Gastroesophageal sphincter (tissue), 4 donors: ENCODE data around the gene FHIT. TPM values are rescaled to one million over a fixed set of nuclear protein-coding genes. Genes with fewer than 3 reads are reported as not detected.

Source experiments
- ATAC-seq: fragments of 150-250 bp; one replicate; pipeline ENCODE4 v1.9.1; 2016; ENCODE audit warnings: mild to moderate bottlenecking, moderate library complexity
- H3K27ac ChIP-seq, 4 donors: fragments of 200-600 bp; sonication (generic) in 3 of 4; 1 replicate in 3 of 4; 2 replicates in 1 of 4; pipeline ENCODE4 v1.5.1; 2016 to 2019
- H3K27me3 ChIP-seq: fragments of 200-600 bp; sonication (generic); one replicate; pipeline ENCODE4 v1.5.1; 2019
- H3K36me3 ChIP-seq, 2 donors: fragments of 200-600 bp; sonication (generic); one replicate each; pipeline ENCODE4 v1.5.1; 2019; ENCODE audit warnings: control low read depth in 1 of 2
- H3K4me1 ChIP-seq, 3 donors: fragments of 200-600 bp; sonication (generic); 1 replicate in 2 of 3; 2 replicates in 1 of 3; pipeline ENCODE4 v1.5.1; 2016 to 2019; ENCODE audit warnings: control low read depth in 2 of 3
- H3K4me3 ChIP-seq, 2 donors: fragments of 200-600 bp; sonication (generic); one replicate each; pipeline ENCODE4 v1.5.1; 2019; ENCODE audit warnings: mild to moderate bottlenecking in 1 of 2, moderate library complexity in 1 of 2
- H3K9me3 ChIP-seq, 3 donors: fragments of 200-600 bp; sonication (generic); one replicate each; pipeline ENCODE4 v1.5.1; 2017 to 2019; ENCODE audit warnings: control low read depth in 2 of 3
- CTCF ChIP-seq, 4 experiments: fragments of 200-600 bp in 2 of 4; fragments of 450-650 bp in 2 of 4; sonication (generic) in 1 of 4; IDR thresholded peaks; one replicate each; pipeline ENCODE4 v1.5.1; 2017 to 2019; ENCODE audit warnings: antibody characterized with exemption in 4 of 4, mild to moderate bottlenecking in 2 of 4, moderate library complexity in 2 of 4
- EP300 ChIP-seq: sonication (generic); formaldehyde crosslinking; IDR thresholded peaks from one replicate; pipeline ENCODE4 v1.6.1; 2017; ENCODE audit warnings: antibody characterized with exemption, mild to moderate bottlenecking
- POLR2A ChIP-seq, 2 donors: fragments of 450-650 bp; IDR thresholded peaks; one replicate each; pipeline ENCODE4 v1.6.1; 2017; ENCODE audit warnings: antibody characterized with exemption in 2 of 2, mild to moderate bottlenecking in 2 of 2, moderate library complexity in 1 of 2
- POLR2AphosphoS5 ChIP-seq: sonication (generic); formaldehyde crosslinking; IDR thresholded peaks from one replicate; pipeline ENCODE4 v1.6.1; 2017; ENCODE audit warnings: antibody characterized with exemption
- whole genome bisulfite sequencing, 2 donors: methylation state at CpG; one replicate each; pipeline ENCODE4 v1.1.5; 2018; ENCODE audit warnings: low coverage in 1 of 2; 5-methylcytosine and 5-hydroxymethylcytosine counted together
- total RNA-seq, 4 donors: library from RNA; depleted of rRNA; stranded (reverse); fragments of >200 nt; gene quantifications; one replicate each; pipeline ENCODE4 v1.1.0, GENCODE V29; 2016

FHIT gene
- total RNA-seq, 4 donors from 2014 or later: 1.4 to 7.3 (median 3.9) TPM

- H3K27me3 ChIP-seq: no peaks in the 10 kb centered on the region
- TF ChIP-seq POLR2AphosphoS5: no peak
- TF ChIP-seq CTCF (IDR thresholded peaks at IDR 0.05): no peak
- no peak for TF ChIP-seq POLR2A (IDR thresholded peaks at IDR 0.05)
- TF ChIP-seq EP300: no peak
- H3K27ac ChIP-seq: no peak overlapping the region
- H3K9me3 ChIP-seq: no peaks in the 10 kb centered on the region
- H3K4me3 ChIP-seq: no peak overlapping the region
- ATAC-seq: no peak
- 100% methylated on average over 1 of the region's 1 CpG for WGBS, 2 donors
- no peaks in the 10 kb centered on the region for H3K36me3 ChIP-seq
- no peaks in the 10 kb centered on the region for H3K4me1 ChIP-seq
Observed at GRCh38 chr3:60578936-60579335, 672.3 kb downstream of the FHIT start.

- no peak for TF ChIP-seq POLR2AphosphoS5
- TF ChIP-seq POLR2A (IDR thresholded peaks at IDR 0.05): no peak
- TF ChIP-seq CTCF (IDR thresholded peaks at IDR 0.05): no peak
- TF ChIP-seq EP300: no peak
- no peaks in the 10 kb centered on the region for H3K9me3 ChIP-seq
- 85 to 86% methylated on average over 4 of the region's 4 CpGs for WGBS, 2 donors
- ATAC-seq: no peak
- no peak overlapping the region for H3K4me3 ChIP-seq
- no peaks in the 10 kb centered on the region for H3K27me3 ChIP-seq
- no peak overlapping the region for H3K27ac ChIP-seq
- no peaks in the 10 kb centered on the region for H3K4me1 ChIP-seq
- H3K36me3 ChIP-seq: no peaks in the 10 kb centered on the region
Observed at GRCh38 chr3:60577601-60578000, 673.7 kb downstream of the FHIT start.

GRCh38 chr3:60575718-60576272 lies 675.5 kb downstream of the FHIT start:
- H3K27me3 ChIP-seq: no peaks in the 10 kb centered on the region
- H3K27ac ChIP-seq: no peak overlapping the region
- H3K4me3 ChIP-seq: no peak overlapping the region
- H3K9me3 ChIP-seq: no peaks in the 10 kb centered on the region
- no peak for ATAC-seq
- no peaks in the 10 kb centered on the region for H3K36me3 ChIP-seq
- H3K4me1 ChIP-seq: no peaks in the 10 kb centered on the region
- 78 to 88% methylated on average over 5 to 8 of the region's 8 CpGs for WGBS, 2 donors
- TF ChIP-seq POLR2AphosphoS5 (no peak), CTCF (IDR thresholded peaks at IDR 0.05) (no peak)

- no peak overlapping the region for H3K4me3 ChIP-seq
- no peak overlapping the region for H3K27ac ChIP-seq
- no peaks in the 10 kb centered on the region for H3K36me3 ChIP-seq
- TF ChIP-seq CTCF (IDR thresholded peaks at IDR 0.05): no peak
- no peak for TF ChIP-seq POLR2A (IDR thresholded peaks at IDR 0.05)
- TF ChIP-seq POLR2AphosphoS5: no peak
- no peak for TF ChIP-seq EP300
- WGBS, 2 donors: 60 to 63% methylated on average over 6 to 10 of the region's 10 CpGs
- no peak for ATAC-seq
- no peaks in the 10 kb centered on the region for H3K4me1 ChIP-seq
- H3K27me3 ChIP-seq: no peaks in the 10 kb centered on the region
- H3K9me3 ChIP-seq: no peaks in the 10 kb centered on the region
Observed at GRCh38 chr3:60574046-60574769, 677.0 kb downstream of the FHIT start.

GRCh38 chr3:60573494-60573893 lies 677.8 kb downstream of the FHIT start:
- 82 to 91% methylated on average over 5 to 6 of the region's 9 CpGs for WGBS, 2 donors
- H3K27me3 ChIP-seq: no peaks in the 10 kb centered on the region
- H3K4me3 ChIP-seq: no peak overlapping the region
- no peak for TF ChIP-seq POLR2AphosphoS5
- TF ChIP-seq EP300: no peak
- no peak for TF ChIP-seq POLR2A (IDR thresholded peaks at IDR 0.05)
- TF ChIP-seq CTCF (IDR thresholded peaks at IDR 0.05): no peak
- H3K9me3 ChIP-seq: no peaks in the 10 kb centered on the region
- no peak overlapping the region for H3K27ac ChIP-seq
- no peaks in the 10 kb centered on the region for H3K4me1 ChIP-seq
- no peaks in the 10 kb centered on the region for H3K36me3 ChIP-seq
- ATAC-seq: no peak
